OCI-LY7 (cell line): Measurements from ENCODE around the gene TMEM185B. TPM values are rescaled to one million over a fixed set of nuclear protein-coding genes. Genes with fewer than 3 reads are reported as not detected.

Source experiments
- BruUV-seq: library from RNA; stranded (reverse); fragments of 400-500 nt; replicated peaks from 2 replicates; lab custom pipeline; 2021; lab: Mats Ljungman, UMichigan
- CTCF ChIA-PET: fragments of 300-600 bp; sonication (Branson Sonifier 250); formaldehyde crosslinking; loops from one replicate; lab custom pipeline; 2022; ENCODE audit warnings: antibody characterized with exemption; ENCODE audit not compliant: unreplicated experiment; lab: Charles Lee
- POLR2A ChIA-PET: fragments of 300-600 bp; sonication (Branson Sonifier 250); formaldehyde crosslinking; loops from one replicate; lab custom pipeline; 2022; ENCODE audit warnings: antibody characterized with exemption; lab: Charles Lee
- DNase-seq: peaks from one replicate; pipeline ENCODE4 v3.0.0-alpha.2; 2015; ENCODE audit warnings: low spot score
- H2AFZ ChIP-seq: fragments of 200-600 bp; sonication (generic), shearing (Covaris generic); 2 replicates; pipeline ENCODE4 v1.6.1; 2014; ENCODE audit warnings: mild to moderate bottlenecking, antibody characterized with exemption, low read length, moderate library complexity
- H3K27ac ChIP-seq: fragments of 200-600 bp; sonication (generic); 2 replicates; pipeline ENCODE4 v1.5.1; 2014; ENCODE audit warnings: mixed run types, low read depth, mild to moderate bottlenecking, moderate library complexity, low read length, inconsistent platforms; ENCODE audit not compliant: poor library complexity, severe bottlenecking
- H3K36me3 ChIP-seq: fragments of 200-600 bp; sonication (generic); 2 replicates; pipeline ENCODE4 v1.6.1; 2014; ENCODE audit warnings: mild to moderate bottlenecking, antibody characterized with exemption, low read length, moderate library complexity, mixed read lengths; ENCODE audit not compliant: insufficient read depth
- H3K4me1 ChIP-seq: fragments of 200-600 bp; sonication (generic); 2 replicates; pipeline ENCODE4 v1.5.1; 2014; ENCODE audit warnings: mild to moderate bottlenecking, low read length; ENCODE audit not compliant: insufficient read depth, poor library complexity, severe bottlenecking
- H3K4me2 ChIP-seq: fragments of 200-600 bp; sonication (generic); 2 replicates; pipeline ENCODE4 v1.6.1; 2014; ENCODE audit warnings: mild to moderate bottlenecking, low read length
- H3K4me3 ChIP-seq: fragments of 200-600 bp; sonication (generic); 2 replicates; pipeline ENCODE4 v1.5.1; 2014; ENCODE audit warnings: mild to moderate bottlenecking, low read depth, low read length; ENCODE audit not compliant: poor library complexity, severe bottlenecking
- H3K79me2 ChIP-seq: fragments of 200-600 bp; sonication (generic); 2 replicates; pipeline ENCODE4 v1.6.1; 2016; ENCODE audit warnings: low read depth, mild to moderate bottlenecking, low read length, moderate library complexity, mixed read lengths; ENCODE audit not compliant: insufficient read depth
- H3K9me2 ChIP-seq: fragments of 200-600 bp; sonication (generic); 2 replicates; pipeline ENCODE4 v1.6.1; 2016; ENCODE audit warnings: mild to moderate bottlenecking, low read length, mixed read lengths; ENCODE audit not compliant: insufficient read depth
- H3K9me3 ChIP-seq: fragments of 200-600 bp; sonication (generic); 2 replicates; pipeline ENCODE4 v1.6.1; 2014; ENCODE audit warnings: mild to moderate bottlenecking, mixed run types, low read length, mixed read lengths
- H4K20me1 ChIP-seq: fragments of 200-600 bp; sonication (generic); 2 replicates; pipeline ENCODE4 v1.6.1; 2014; ENCODE audit warnings: mild to moderate bottlenecking, antibody characterized with exemption, low read length, moderate library complexity, mixed read lengths; ENCODE audit not compliant: insufficient read depth
- EZH2phosphoT487 ChIP-seq: fragments of 200-600 bp; sonication (generic); IDR thresholded peaks from 2 replicates; pipeline ENCODE4 v1.6.1; 2018; ENCODE audit warnings: low read depth, borderline replicate concordance, mild to moderate bottlenecking, mixed run types, antibody characterized with exemption, low read length, moderate library complexity, mixed read lengths
- intact Hi-C: fragments of 100-400 bp; cut with micrococcal nuclease; formaldehyde crosslinking; loops from one replicate; pipeline ENCODE4 v1.10.0; 2022; ENCODE audit not compliant: unreplicated experiment
- total RNA-seq, 2 experiments: library from RNA; depleted of rRNA in 1 of 2; stranded (reverse); fragments of >200 nt in 1 of 2; shearing (Covaris generic) in 1 of 2; gene quantifications; 2 replicates each; pipeline ENCODE4 v1.2.3, GENCODE V29; 2014 to 2022
- TF ChIP-seq, protein P1 (sequence below): fragments of 200-600 bp; sonication (generic); conservative IDR thresholded peaks from 2 replicates; pipeline ENCODE4 v1.5.1; 2014; ENCODE audit warnings: mild to moderate bottlenecking, antibody characterized with exemption, low read length, moderate library complexity, mixed read lengths

The TMEM185B gene
- total RNA-seq, 2 experiments from 2014 or later = 24.4 to 30.2 TPM

DNA sequence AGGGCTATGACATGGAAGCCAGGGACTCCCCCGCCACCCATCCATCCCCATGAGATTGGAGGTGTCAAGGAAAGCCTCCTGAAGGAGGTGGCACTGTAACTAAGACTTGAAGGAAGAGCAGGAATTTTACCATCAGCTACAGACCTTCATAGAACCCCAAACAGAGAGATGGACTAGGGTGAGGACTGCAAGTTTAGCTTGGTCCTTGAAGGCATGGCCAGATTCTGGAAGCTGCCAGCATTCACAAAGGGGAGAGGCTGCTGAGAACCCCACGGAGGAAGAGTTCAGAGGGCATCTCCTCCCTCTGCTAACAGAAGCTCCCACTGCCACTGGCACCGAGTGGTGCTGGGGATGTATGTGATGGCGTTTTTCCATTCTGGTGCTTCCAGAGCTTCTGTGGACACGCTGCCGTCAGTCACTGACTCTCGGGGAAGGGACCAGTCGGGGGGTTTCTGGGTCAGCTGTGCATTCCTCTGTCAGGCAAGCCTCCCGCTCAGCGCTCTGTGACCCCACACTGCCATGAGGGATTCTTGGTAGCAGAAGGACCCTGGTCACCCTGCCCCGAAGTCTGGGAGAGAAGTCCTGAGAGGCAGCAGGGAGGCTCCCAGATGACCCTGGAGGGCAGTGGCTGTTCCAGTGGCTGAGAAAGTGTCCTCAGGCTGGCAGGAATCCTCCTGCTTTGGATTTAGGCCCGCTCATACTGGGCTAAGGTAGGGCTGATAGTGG lies 18.1 kb downstream of the TMEM185B start:
- H3K36me3 ChIP-seq = no peaks in the 10 kb centered on the region
- H2AFZ ChIP-seq = no peak overlapping the region
- no peak for DNase-seq
- BruUV-seq = no TSS peak
- ChIA-PET POLR2A (no interaction called here), CTCF (no interaction called here)
- TF ChIP-seq, protein P1, sequence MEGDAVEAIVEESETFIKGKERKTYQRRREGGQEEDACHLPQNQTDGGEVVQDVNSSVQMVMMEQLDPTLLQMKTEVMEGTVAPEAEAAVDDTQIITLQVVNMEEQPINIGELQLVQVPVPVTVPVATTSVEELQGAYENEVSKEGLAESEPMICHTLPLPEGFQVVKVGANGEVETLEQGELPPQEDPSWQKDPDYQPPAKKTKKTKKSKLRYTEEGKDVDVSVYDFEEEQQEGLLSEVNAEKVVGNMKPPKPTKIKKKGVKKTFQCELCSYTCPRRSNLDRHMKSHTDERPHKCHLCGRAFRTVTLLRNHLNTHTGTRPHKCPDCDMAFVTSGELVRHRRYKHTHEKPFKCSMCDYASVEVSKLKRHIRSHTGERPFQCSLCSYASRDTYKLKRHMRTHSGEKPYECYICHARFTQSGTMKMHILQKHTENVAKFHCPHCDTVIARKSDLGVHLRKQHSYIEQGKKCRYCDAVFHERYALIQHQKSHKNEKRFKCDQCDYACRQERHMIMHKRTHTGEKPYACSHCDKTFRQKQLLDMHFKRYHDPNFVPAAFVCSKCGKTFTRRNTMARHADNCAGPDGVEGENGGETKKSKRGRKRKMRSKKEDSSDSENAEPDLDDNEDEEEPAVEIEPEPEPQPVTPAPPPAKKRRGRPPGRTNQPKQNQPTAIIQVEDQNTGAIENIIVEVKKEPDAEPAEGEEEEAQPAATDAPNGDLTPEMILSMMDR = no peak
- TF ChIP-seq EZH2phosphoT487 = no peak
- no peaks in the 10 kb centered on the region for H4K20me1 ChIP-seq
- H3K4me3 ChIP-seq = no peak overlapping the region
- H3K79me2 ChIP-seq = no peaks in the 10 kb centered on the region
- no peak overlapping the region for H3K4me2 ChIP-seq
- H3K9me2 ChIP-seq = no peaks in the 10 kb centered on the region
- H3K9me3 ChIP-seq = no peaks in the 10 kb centered on the region
- H3K27ac ChIP-seq = no peak overlapping the region
- intact Hi-C loops = loop anchor here (10.0 kb wide), 1 partner anchor 480 kb away; no protein-coding TSS in a partner anchor
- H3K4me1 ChIP-seq = no peaks in the 10 kb centered on the region

- no TSS peak for BruUV-seq
- no peaks in the 10 kb centered on the region for H3K9me3 ChIP-seq
- no peak overlapping the region for H3K27ac ChIP-seq
- H3K79me2 ChIP-seq = no peaks in the 10 kb centered on the region
- intact Hi-C loops = loop anchor here (10.0 kb wide), 1 partner anchor 480 kb away; no protein-coding TSS in a partner anchor
- H4K20me1 ChIP-seq = no peaks in the 10 kb centered on the region
- CTCF ChIA-PET = no interaction called here
- POLR2A ChIA-PET = no interaction called here
- H3K9me2 ChIP-seq = no peaks in the 10 kb centered on the region
- no peak overlapping the region for H3K4me3 ChIP-seq
- H3K4me1 ChIP-seq = no peaks in the 10 kb centered on the region
- H3K4me2 ChIP-seq = no peak overlapping the region
- H3K36me3 ChIP-seq = no peaks in the 10 kb centered on the region
- no peak overlapping the region for H2AFZ ChIP-seq
- TF ChIP-seq, protein P1 = no peak
- no peak for TF ChIP-seq EZH2phosphoT487
- no peak for DNase-seq
These were observed 18.8 kb downstream of the TMEM185B start for GRCh38 chr2:120204417-120204816.

DNA sequence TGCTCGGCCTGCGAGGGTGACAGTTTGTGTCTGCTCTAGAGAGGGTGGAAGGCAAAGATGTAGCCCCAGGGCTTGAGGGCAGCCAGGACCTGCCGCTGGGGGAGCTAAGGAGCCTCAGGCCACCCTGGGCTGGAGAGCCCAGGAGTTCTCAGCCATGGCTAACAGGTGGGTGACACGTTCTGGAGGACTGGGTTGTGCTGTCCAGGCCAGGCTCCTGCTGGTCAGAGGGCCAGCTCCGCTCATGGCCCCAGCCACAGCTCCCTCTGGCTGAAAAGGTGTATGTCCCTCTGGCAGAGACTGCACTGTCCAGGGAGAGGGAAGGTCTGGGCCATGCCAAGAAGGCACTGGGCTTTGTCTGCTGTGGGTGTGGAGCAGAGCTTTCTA lies 19.2 kb downstream of the TMEM185B start:
- intact Hi-C loops = loop anchor here (10.0 kb wide), 1 partner anchor 481 kb away; no protein-coding TSS in a partner anchor
- no peaks in the 10 kb centered on the region for H3K9me3 ChIP-seq
- no TSS peak for BruUV-seq

More for the DNA sequence above, 19.2 kb downstream of the TMEM185B start:
- Histone ChIP-seq H4K20me1 (no peaks in the 10 kb centered on the region), H3K9me2 (no peaks in the 10 kb centered on the region), H3K4me1 (no peaks in the 10 kb centered on the region), H3K27ac (no peak overlapping the region), H3K79me2 (no peaks in the 10 kb centered on the region), H3K4me3 (no peak overlapping the region), H2AFZ (no peak overlapping the region), H3K4me2 (no peak overlapping the region), H3K36me3 (no peaks in the 10 kb centered on the region)
- TF ChIP-seq EZH2phosphoT487 = no peak
- TF ChIP-seq, protein P1 = no peak
- CTCF ChIA-PET = no interaction called here
- DNase-seq = no peak
- POLR2A ChIA-PET = no interaction called here
